ENCODE results near the gene FAM186B.

FAM186B gene

GRCh38 chr12:49567611-49568441 lies 37.6 kb downstream of the FAM186B start, which contains the start of gene MCRS1:
TSS of gene MCRS1 (minus strand) at chr12:49568142. CDS start at chr12:49566731, 1,411 bp downstream.
- H3K27me3 ChIP-seq, result no peaks in the 10 kb centered on the region
- no peak for TF ChIP-seq CTCF (IDR thresholded peaks at IDR 0.05; ENCODE audit: low read depth, low read length)
- peaks cover 31% of the 10 kb centered on the region for H3K36me3 ChIP-seq
- peak within 1 kb of the TSS; percentile 99 for H3K4me3 ChIP-seq (ENCODE audit: low read depth, low read length)
- H3K9me3 ChIP-seq, result no peaks in the 10 kb centered on the region
- H3K4me1 ChIP-seq, result no peaks in the 10 kb centered on the region
- peak; percentile 89 for DNase-seq

GRCh38 chr12:49567302-49567610 lies 38.2 kb downstream of the FAM186B start:
- H3K27me3 ChIP-seq, result no peaks in the 10 kb centered on the region
- peak overlapping the region; percentile 99 for H3K4me3 ChIP-seq (ENCODE audit: low read depth, low read length)
- H3K36me3 ChIP-seq, result peaks cover 36% of the 10 kb centered on the region
- H3K9me3 ChIP-seq, result no peaks in the 10 kb centered on the region
- TF ChIP-seq CTCF (IDR thresholded peaks at IDR 0.05; ENCODE audit: low read depth, low read length), result no peak
- no peak for DNase-seq
- H3K4me1 ChIP-seq, result no peaks in the 10 kb centered on the region

- no peak for TF ChIP-seq CTCF (IDR thresholded peaks at IDR 0.05; ENCODE audit: low read depth, low read length)
- H3K36me3 ChIP-seq, result peaks cover 45% of the 10 kb centered on the region
- no peaks in the 10 kb centered on the region for H3K27me3 ChIP-seq
- H3K4me3 ChIP-seq (ENCODE audit: low read depth, low read length), result no peak overlapping the region
- no peaks in the 10 kb centered on the region for H3K4me1 ChIP-seq
- DNase-seq, result no peak
- no peaks in the 10 kb centered on the region for H3K9me3 ChIP-seq
Measured at GRCh38 chr12:49566361-49566760, 39.1 kb downstream of the FAM186B start.

- Histone ChIP-seq H3K4me3 (ENCODE audit: low read depth, low read length) (no peak overlapping the region), H3K36me3 (peaks cover 50% of the 10 kb centered on the region), H3K27me3 (no peaks in the 10 kb centered on the region), H3K4me1 (no peaks in the 10 kb centered on the region), H3K9me3 (no peaks in the 10 kb centered on the region)
- TF ChIP-seq CTCF (IDR thresholded peaks at IDR 0.05; ENCODE audit: low read depth, low read length), result no peak
- DNase-seq, result no peak
Measured at GRCh38 chr12:49565406-49566265, 39.8 kb downstream of the FAM186B start.

- Histone ChIP-seq H3K4me3 (ENCODE audit: low read depth, low read length) (no peak overlapping the region), H3K27me3 (no peaks in the 10 kb centered on the region), H3K9me3 (no peaks in the 10 kb centered on the region), H3K36me3 (peaks cover 58% of the 10 kb centered on the region), H3K4me1 (no peaks in the 10 kb centered on the region)
- DNase-seq, result no peak
- no peak for TF ChIP-seq CTCF (IDR thresholded peaks at IDR 0.05; ENCODE audit: low read depth, low read length)
Measured at GRCh38 chr12:49564686-49565405, 40.6 kb downstream of the FAM186B start.

All from BE2C (cell line).